ENCODE measurements around the gene PRR5L. TPM values are rescaled to one million over a fixed set of nuclear protein-coding genes. Genes with fewer than 3 reads are reported as not detected.

Gene PRR5L
- total RNA-seq, result 7.6 and 10.4 TPM in 2 replicates

GRCh38 chr11:36295926-36296325 is at the start of gene PRR5L:
Gene PRR5L (plus strand): TSS chr11:36296288. CDS start chr11:36401122, 104,834 bp downstream.

GRCh38 chr11:36289226-36289852 is 6.7 kb upstream of the PRR5L start, which contains the start of gene COMMD9:
Gene COMMD9 (minus strand): TSS chr11:36289424. CDS start chr11:36289412, 12 bp downstream.

GRCh38 chr11:36509694-36510593 is 213.9 kb downstream of the PRR5L start, which contains the start of gene TRAF6:
Gene TRAF6 (minus strand): TSS chr11:36510272. CDS start chr11:36501515, 8,757 bp downstream.

Other genes with a start within 250 kb of the PRR5L start
- gene COMMD9, start 6.9 kb upstream of the PRR5L start, total RNA-seq, result 18.9 and 28.5 TPM in 2 replicates
- 5.9 and 7.1 TPM in 2 replicates for gene TRAF6, start 214.0 kb downstream of the PRR5L start, total RNA-seq